ENCODE measurements around the gene ITSN1. TPM values are rescaled to one million over a fixed set of nuclear protein-coding genes. Genes with fewer than 3 reads are reported as not detected.

The ITSN1 gene
- total RNA-seq, 1 donor from 2014 or later = 116 TPM

DNA sequence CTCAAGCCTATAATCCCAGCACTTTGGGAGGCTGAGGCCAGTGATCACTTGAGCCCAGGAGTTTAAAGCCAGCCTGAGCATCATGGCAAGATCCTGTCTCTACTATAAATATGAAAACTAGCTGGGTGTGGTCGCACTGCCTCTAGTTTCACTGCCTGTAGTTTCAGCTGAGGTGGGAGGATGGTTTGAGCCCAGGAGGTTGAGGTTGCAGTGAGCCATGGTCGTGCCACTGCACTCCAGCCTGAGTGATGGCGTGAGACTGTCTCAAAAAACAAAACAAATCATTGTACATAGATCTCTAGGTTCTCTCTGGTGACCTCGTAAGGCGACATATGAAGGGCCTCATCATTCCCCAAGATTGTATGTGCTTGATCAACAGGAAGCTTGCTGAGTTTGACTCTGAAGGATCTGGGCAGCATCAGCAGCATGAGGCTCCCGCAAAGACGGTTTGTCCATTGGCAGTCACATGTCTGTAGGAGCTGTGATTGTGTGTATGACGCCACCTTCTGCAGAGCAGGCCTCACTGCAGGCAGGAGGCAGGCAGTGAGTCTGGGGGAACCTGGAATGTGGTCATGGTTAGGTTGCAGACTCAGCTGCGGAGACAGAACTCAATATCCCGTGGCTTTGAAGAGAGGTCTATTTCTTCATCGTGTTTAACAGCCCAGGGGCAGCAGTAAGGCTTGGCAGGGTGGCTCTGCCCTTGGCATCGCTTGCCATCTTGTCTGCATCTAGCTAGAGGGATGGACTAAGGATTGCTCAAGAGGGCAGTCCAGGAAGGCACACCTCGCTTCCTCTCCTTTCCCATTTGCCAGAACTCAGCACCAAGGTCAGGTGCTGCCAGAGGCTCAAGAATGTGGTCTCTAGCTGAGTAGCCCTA lies 259.3 kb downstream of the ITSN1 start:
- H3K4me1 Mint-ChIP-seq (ENCODE audit: low read depth) = no peaks in the 10 kb centered on the region
- no peak overlapping the region for H3K4me3 Mint-ChIP-seq (ENCODE audit: low read depth)
- no peak for DNase-seq (ENCODE audit: low spot score, unreplicated experiment)
- H3K27ac Mint-ChIP-seq = no peak overlapping the region
- no peaks in the 10 kb centered on the region for H3K9me3 Mint-ChIP-seq (ENCODE audit: low read depth)
- TF ChIP-seq, protein P1, sequence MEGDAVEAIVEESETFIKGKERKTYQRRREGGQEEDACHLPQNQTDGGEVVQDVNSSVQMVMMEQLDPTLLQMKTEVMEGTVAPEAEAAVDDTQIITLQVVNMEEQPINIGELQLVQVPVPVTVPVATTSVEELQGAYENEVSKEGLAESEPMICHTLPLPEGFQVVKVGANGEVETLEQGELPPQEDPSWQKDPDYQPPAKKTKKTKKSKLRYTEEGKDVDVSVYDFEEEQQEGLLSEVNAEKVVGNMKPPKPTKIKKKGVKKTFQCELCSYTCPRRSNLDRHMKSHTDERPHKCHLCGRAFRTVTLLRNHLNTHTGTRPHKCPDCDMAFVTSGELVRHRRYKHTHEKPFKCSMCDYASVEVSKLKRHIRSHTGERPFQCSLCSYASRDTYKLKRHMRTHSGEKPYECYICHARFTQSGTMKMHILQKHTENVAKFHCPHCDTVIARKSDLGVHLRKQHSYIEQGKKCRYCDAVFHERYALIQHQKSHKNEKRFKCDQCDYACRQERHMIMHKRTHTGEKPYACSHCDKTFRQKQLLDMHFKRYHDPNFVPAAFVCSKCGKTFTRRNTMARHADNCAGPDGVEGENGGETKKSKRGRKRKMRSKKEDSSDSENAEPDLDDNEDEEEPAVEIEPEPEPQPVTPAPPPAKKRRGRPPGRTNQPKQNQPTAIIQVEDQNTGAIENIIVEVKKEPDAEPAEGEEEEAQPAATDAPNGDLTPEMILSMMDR (IDR thresholded peaks at IDR 0.05; ENCODE audit: unreplicated experiment) = peak; percentile 59
- H3K27me3 Mint-ChIP-seq = peaks cover 2% of the 10 kb centered on the region
- peaks cover 24% of the 10 kb centered on the region for H3K36me3 Mint-ChIP-seq (ENCODE audit: insufficient read depth)

DNA sequence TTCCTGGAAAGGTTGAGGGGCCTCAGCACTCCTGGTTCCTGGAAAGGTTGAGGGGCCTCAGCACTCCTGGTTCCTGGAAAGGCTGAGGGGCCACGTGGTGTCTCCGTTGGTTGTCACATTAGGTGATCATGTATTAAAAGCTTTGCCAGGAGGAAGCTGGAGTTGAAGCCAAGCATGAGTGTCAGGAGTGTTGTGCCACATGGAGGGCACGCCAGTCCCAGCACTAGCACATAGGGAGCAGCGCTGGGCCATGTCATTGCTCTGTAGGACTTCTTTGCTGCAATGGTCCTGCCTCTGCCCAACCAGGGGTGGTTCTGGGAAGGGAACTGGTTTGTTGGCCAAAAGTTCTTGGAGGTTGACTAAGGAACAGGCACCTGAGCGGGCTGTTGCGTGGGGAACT lies 260.0 kb downstream of the ITSN1 start:
- Mint-ChIP-seq H3K4me1 (ENCODE audit: low read depth) (no peaks in the 10 kb centered on the region), H3K27me3 (no peaks in the 10 kb centered on the region), H3K4me3 (ENCODE audit: low read depth) (no peak overlapping the region), H3K9me3 (ENCODE audit: low read depth) (no peaks in the 10 kb centered on the region), H3K27ac (no peak overlapping the region), H3K36me3 (ENCODE audit: insufficient read depth) (peaks cover 29% of the 10 kb centered on the region)
- TF ChIP-seq, protein P1 (IDR thresholded peaks at IDR 0.05; ENCODE audit: unreplicated experiment) = no peak
- DNase-seq (ENCODE audit: low spot score, unreplicated experiment) = no peak

DNA sequence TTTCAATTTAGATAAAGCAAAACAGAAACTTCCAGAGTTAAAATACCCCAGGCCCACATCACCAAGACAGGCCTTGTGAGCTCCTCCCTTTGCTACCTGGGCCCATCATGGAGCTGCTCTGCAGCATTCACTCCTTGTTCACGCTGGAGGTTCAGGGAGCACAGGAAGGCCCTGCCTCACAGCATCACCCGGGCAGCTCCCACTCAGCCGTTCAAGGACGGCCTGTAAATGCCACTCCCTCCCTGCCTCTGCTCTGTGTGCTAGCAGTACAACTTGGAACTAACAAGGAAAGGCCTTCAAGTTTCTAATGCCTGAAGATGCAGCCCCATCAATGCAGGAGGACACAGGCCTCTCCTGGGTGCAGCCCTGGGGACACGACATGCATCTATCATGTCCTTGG lies 261.7 kb downstream of the ITSN1 start:
- Mint-ChIP-seq H3K4me1 (ENCODE audit: low read depth) (no peaks in the 10 kb centered on the region), H3K4me3 (ENCODE audit: low read depth) (no peak overlapping the region), H3K9me3 (ENCODE audit: low read depth) (no peaks in the 10 kb centered on the region), H3K36me3 (ENCODE audit: insufficient read depth) (peaks cover 33% of the 10 kb centered on the region), H3K27me3 (no peaks in the 10 kb centered on the region), H3K27ac (no peak overlapping the region)
- TF ChIP-seq, protein P1 (IDR thresholded peaks at IDR 0.05; ENCODE audit: unreplicated experiment) = no peak
- no peak for DNase-seq (ENCODE audit: low spot score, unreplicated experiment)

DNA sequence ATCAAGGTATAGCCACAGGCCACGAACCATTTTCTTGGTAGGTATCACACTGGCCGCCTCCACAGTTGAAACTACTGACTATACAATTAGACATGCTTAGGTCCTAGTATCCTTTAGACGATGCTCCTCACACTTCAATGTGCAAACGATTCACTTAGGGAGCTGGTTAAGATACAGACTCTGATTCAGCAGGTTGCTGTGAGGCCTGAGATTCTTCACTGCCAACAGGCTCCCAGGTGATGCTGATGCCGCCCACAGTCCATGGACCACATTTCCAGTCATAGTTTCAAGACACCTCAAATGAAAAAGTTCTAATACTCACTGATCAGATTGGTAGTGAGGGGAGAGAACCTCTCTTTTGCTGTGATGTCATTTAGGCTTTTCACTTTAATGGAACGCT lies 266.5 kb downstream of the ITSN1 start:
- H3K27ac Mint-ChIP-seq = no peak overlapping the region
- TF ChIP-seq, protein P1 (IDR thresholded peaks at IDR 0.05; ENCODE audit: unreplicated experiment) = no peak
- no peak overlapping the region for H3K4me3 Mint-ChIP-seq (ENCODE audit: low read depth)
- DNase-seq (ENCODE audit: low spot score, unreplicated experiment) = no peak
- H3K9me3 Mint-ChIP-seq (ENCODE audit: low read depth) = no peaks in the 10 kb centered on the region
- no peaks in the 10 kb centered on the region for H3K4me1 Mint-ChIP-seq (ENCODE audit: low read depth)
- H3K27me3 Mint-ChIP-seq = no peaks in the 10 kb centered on the region
- H3K36me3 Mint-ChIP-seq (ENCODE audit: insufficient read depth) = peaks cover 32% of the 10 kb centered on the region

DNA sequence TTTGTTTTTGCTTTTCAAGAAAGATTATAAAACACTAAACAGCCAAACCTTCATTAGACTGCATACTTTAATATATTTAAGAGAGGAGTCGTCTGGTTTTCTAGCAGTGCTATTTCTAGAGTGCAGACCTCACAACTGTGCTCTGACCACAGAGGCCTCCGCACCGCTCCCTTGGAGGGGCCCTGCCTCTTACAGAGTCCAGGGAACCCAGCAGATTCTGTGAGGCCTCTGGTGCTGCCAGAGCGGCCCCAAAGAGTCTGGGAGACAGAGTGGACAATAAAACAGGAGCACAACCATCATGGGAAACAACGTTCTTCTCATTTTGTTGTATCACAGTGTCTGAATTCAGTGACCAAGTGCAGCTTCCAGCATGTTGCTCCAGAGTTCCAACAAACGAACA lies 267.5 kb downstream of the ITSN1 start:
- H3K4me1 Mint-ChIP-seq (ENCODE audit: low read depth) = peaks cover 7% of the 10 kb centered on the region
- no peak overlapping the region for H3K4me3 Mint-ChIP-seq (ENCODE audit: low read depth)
- H3K27me3 Mint-ChIP-seq = no peaks in the 10 kb centered on the region
- TF ChIP-seq, protein P1 (IDR thresholded peaks at IDR 0.05; ENCODE audit: unreplicated experiment) = no peak
- peaks cover 30% of the 10 kb centered on the region for H3K36me3 Mint-ChIP-seq (ENCODE audit: insufficient read depth)
- no peak overlapping the region for H3K27ac Mint-ChIP-seq
- DNase-seq (ENCODE audit: low spot score, unreplicated experiment) = no peak
- H3K9me3 Mint-ChIP-seq (ENCODE audit: low read depth) = no peaks in the 10 kb centered on the region
